Activated B cell treated with CpG ODN at 0.5 μM for 24 hours (primary cell): ENCODE results near the gene FAM120B. TPM values are rescaled to one million over a fixed set of nuclear protein-coding genes. Genes with fewer than 3 reads are reported as not detected.
A peak's percentile ranks its signal among the peaks of the same experiment; 100 is the strongest.

Experiments
- ATAC-seq: fragments of 200-7000 bp; cut with Tn5 transposase; one replicate; pipeline ENCODE4 v1.10.0; 2021; ENCODE audit warnings: low read depth, mild to moderate bottlenecking, moderate library complexity
- CTCF ChIA-PET: fragments of 350-600 bp; sonication (Branson Sonifier 250); formaldehyde crosslinking; loops from one replicate; lab custom pipeline; 2021; ENCODE audit warnings: antibody characterized with exemption; lab: Charles Lee
- POLR2A ChIA-PET: fragments of 350-600 bp; sonication (Branson Sonifier 250); formaldehyde crosslinking; loops from one replicate; lab custom pipeline; 2021; ENCODE audit warnings: antibody characterized with exemption; lab: Charles Lee
- DNase-seq: peaks from one replicate; pipeline ENCODE4 v3.0.0; 2022
- H3K27ac Mint-ChIP-seq: one replicate; pipeline ENCODE4 v1.8.0; 2020; ENCODE audit warnings: mixed read lengths
- H3K27me3 Mint-ChIP-seq: one replicate; pipeline ENCODE4 v1.8.0; 2021; ENCODE audit warnings: mixed read lengths
- H3K36me3 Mint-ChIP-seq: one replicate; pipeline ENCODE4 v1.8.0; 2021; ENCODE audit warnings: low read depth, mixed read lengths
- H3K4me1 Mint-ChIP-seq: one replicate; pipeline ENCODE4 v1.8.0; 2021; ENCODE audit warnings: mixed read lengths
- H3K4me3 Mint-ChIP-seq: one replicate; pipeline ENCODE4 v1.8.0; 2020; ENCODE audit warnings: mild to moderate bottlenecking, mixed read lengths
- H3K9me3 Mint-ChIP-seq: one replicate; pipeline ENCODE4 v1.8.0; 2020; ENCODE audit warnings: mixed read lengths
- intact Hi-C: fragments of 100-400 bp; cut with micrococcal nuclease; formaldehyde crosslinking; loops from one replicate; pipeline ENCODE4 v1.15.1; 2024
- total RNA-seq: library from RNA; stranded (reverse); gene quantifications from 2 replicates; pipeline ENCODE4 v1.2.3, GENCODE V29; 2022
- TF ChIP-seq, protein P1 (sequence below): fragments of 200-600 bp; IDR thresholded peaks from one replicate; pipeline ENCODE4 v1.8.0; 2022; ENCODE audit warnings: antibody characterized with exemption, mild to moderate bottlenecking

Gene FAM120B
- total RNA-seq, 1 donor from 2014 or later, result 35.1 TPM

DNA sequence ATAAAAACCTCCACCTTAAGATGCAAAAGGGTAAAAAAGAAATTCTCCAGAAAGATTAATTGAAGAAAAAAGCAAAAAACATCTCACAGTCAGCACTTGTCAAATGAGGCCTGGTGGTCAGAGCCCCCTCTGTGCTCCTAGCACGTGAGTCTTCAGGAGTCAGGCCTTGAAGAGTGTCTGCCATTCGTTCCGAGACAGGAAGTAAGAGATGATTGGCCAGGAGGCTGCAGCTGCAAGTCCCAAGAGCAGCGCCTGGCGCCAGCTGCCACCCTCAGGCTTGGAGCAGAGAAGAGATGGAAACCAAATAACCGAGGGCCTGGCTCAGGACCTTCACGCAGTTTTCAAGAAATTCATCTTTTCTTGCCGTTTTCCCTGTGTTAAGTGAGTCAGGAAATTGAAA lies 65.0 kb downstream of the FAM120B start:
- no peaks in the 10 kb centered on the region for H3K27me3 Mint-ChIP-seq
- CTCF ChIA-PET, result no interaction called here
- no peak overlapping the region for H3K27ac Mint-ChIP-seq
- H3K36me3 Mint-ChIP-seq, result peaks cover 62% of the 10 kb centered on the region
- peaks cover 10% of the 10 kb centered on the region for H3K4me1 Mint-ChIP-seq
- intact Hi-C loops, result no loop called here
- no peak for DNase-seq
- H3K9me3 Mint-ChIP-seq, result no peaks in the 10 kb centered on the region
- TF ChIP-seq, protein P1, sequence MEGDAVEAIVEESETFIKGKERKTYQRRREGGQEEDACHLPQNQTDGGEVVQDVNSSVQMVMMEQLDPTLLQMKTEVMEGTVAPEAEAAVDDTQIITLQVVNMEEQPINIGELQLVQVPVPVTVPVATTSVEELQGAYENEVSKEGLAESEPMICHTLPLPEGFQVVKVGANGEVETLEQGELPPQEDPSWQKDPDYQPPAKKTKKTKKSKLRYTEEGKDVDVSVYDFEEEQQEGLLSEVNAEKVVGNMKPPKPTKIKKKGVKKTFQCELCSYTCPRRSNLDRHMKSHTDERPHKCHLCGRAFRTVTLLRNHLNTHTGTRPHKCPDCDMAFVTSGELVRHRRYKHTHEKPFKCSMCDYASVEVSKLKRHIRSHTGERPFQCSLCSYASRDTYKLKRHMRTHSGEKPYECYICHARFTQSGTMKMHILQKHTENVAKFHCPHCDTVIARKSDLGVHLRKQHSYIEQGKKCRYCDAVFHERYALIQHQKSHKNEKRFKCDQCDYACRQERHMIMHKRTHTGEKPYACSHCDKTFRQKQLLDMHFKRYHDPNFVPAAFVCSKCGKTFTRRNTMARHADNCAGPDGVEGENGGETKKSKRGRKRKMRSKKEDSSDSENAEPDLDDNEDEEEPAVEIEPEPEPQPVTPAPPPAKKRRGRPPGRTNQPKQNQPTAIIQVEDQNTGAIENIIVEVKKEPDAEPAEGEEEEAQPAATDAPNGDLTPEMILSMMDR, result no peak
- POLR2A ChIA-PET, result no interaction called here
- no peak for ATAC-seq
- H3K4me3 Mint-ChIP-seq, result no peak overlapping the region

DNA sequence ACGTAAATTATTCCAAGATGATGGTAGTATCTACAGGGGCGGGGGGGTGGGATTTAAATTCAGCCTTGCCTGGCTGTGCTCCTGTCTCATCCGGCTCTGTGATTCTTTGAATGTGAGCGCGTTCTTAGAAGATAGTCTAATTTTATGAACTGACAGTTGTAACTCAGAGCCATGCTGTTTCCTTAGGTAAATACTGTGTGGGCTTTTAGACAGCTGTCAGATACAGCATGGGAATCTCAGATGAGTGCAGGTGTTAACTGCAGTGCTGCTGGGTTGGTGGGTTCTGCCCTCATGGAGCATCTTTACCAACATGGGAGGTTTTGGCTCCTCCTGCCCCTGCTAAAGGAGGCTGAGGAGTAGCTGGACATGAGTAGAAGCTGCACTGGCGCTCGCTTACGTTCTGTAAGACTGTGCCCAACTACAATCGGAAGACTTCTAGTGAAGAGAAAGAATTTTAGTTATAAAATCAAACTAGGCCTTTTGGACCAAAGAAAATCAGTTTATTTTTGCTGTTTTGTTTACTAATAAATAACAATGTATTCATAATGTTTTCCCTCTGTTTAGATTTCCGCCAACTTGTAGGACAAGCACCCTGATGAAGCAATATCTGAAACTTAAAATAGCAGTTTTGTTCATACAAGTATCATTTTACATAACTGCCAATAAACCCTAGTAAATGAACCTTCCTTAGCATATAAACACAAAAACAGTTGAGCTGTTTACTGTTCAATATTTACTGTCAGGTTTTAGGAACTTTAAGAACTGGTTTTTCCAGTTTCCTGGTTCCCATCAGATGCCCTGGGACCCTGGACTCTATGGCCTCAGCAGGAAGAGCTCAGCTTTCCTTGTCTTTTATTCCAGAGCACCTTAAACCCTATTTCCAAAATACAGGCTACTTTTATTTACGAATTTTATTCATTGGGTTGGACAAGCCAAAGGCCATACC lies 66.1 kb downstream of the FAM120B start:
- peaks cover 11% of the 10 kb centered on the region for H3K4me1 Mint-ChIP-seq
- H3K9me3 Mint-ChIP-seq, result no peaks in the 10 kb centered on the region
- intact Hi-C loops, result no loop called here
- DNase-seq, result no peak
- H3K4me3 Mint-ChIP-seq, result no peak overlapping the region
- H3K27ac Mint-ChIP-seq, result no peak overlapping the region
- TF ChIP-seq, protein P1, result no peak
- CTCF ChIA-PET, result no interaction called here
- H3K27me3 Mint-ChIP-seq, result no peaks in the 10 kb centered on the region
- POLR2A ChIA-PET, result interaction anchor here (0.6 kb wide), 1 partner anchor 65 kb away, joined by 3 read pairs; no protein-coding TSS in a partner anchor
- ATAC-seq, result no peak
- peaks cover 54% of the 10 kb centered on the region for H3K36me3 Mint-ChIP-seq

DNA sequence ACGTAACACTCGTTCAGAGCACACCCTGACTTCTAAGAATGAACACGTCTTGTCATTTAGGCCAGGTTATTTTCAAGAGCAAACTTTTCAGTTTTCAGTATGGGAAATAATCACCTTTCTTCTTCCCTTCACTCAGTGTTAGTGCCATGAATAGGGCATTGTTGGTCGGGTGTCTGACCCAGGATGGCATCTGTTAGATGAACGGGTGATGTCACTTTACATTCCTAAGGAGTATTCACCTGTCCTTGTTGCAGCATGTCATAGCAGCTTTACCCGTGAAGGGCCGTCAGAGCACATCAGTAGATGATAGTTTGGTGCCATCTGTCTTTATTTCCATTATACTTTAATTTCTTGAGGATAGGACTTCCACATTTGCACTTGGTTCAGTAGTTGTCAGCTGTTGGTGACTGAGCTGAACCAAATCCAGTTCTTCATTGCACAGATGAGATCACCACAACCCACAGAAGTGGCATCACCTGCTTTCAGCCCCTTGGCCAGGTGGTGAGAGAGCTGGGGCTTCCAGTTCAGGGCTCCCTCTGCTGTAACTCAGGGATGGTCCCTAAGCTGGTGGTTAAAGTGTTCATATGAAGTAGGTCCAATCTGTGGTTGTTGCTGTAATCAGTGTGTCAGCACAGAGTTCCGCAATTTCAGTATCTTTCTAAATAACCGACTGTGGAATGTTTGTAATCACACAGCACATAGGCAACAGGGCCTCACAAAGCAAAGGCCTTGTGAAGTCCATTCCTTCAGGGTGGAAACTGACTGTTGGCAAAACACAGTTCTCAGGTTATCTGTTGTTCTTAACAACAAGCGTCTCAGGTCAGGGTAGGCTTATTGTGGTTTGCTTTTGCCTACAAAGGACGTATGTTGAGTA lies 68.2 kb downstream of the FAM120B start:
- intact Hi-C loops, result no loop called here
- Mint-ChIP-seq H3K4me3 (no peak overlapping the region), H3K4me1 (peaks cover 11% of the 10 kb centered on the region), H3K9me3 (no peaks in the 10 kb centered on the region), H3K27ac (no peak overlapping the region), H3K27me3 (no peaks in the 10 kb centered on the region), H3K36me3 (peaks cover 34% of the 10 kb centered on the region)
- POLR2A ChIA-PET, result no interaction called here
- TF ChIP-seq, protein P1, result no peak
- CTCF ChIA-PET, result interaction anchor here (1.3 kb wide), 1 partner anchor 8 kb away, joined by 3 read pairs; no protein-coding TSS in a partner anchor
- DNase-seq (no peak), ATAC-seq (no peak)

DNA sequence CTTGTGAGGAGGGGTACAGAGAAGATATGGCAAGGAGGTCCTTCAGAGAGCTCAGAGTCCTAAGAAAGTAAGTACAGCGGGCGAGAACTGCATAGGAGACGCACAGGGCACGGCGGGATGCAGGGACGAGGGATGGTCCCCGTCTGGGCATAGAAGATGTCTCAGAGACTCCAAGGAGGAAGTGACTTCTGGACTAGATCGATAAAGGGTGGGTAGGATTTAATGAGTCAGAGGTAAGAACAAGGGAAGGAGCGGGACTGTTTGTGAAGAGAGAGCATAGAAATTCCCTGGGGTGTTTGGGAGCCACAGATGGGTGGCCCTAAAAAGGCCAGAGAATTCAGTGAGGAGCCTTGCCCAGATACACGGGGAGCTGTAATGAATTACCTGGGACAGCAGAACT lies 69.1 kb downstream of the FAM120B start:
- ATAC-seq (no peak), DNase-seq (no peak)
- intact Hi-C loops, result no loop called here
- H3K27me3 Mint-ChIP-seq, result no peaks in the 10 kb centered on the region
- no peak overlapping the region for H3K4me3 Mint-ChIP-seq
- H3K9me3 Mint-ChIP-seq, result no peaks in the 10 kb centered on the region
- peak overlapping the region; percentile 8 for H3K27ac Mint-ChIP-seq
- CTCF ChIA-PET, result interaction anchor here (1.3 kb wide), 1 partner anchor 9 kb away, joined by 3 read pairs; no protein-coding TSS in a partner anchor
- TF ChIP-seq, protein P1, result no peak
- POLR2A ChIA-PET, result no interaction called here
- peaks cover 30% of the 10 kb centered on the region for H3K36me3 Mint-ChIP-seq
- H3K4me1 Mint-ChIP-seq, result peaks cover 11% of the 10 kb centered on the region
